K562 (cell line): ENCODE measurements around the gene RIMOC1. TPM values are rescaled to one million over a fixed set of nuclear protein-coding genes. Genes with fewer than 3 reads are reported as not detected.

ENCODE experiments used
- ARID1B ChIP-seq: fragments of 450-650 bp; IDR thresholded peaks from 2 replicates; pipeline ENCODE4 v1.6.1; 2016; ENCODE audit warnings: antibody characterized with exemption, mild to moderate bottlenecking, inconsistent platforms
- CAMTA2 ChIP-seq: fragments of 250-450 bp; sonication (Bioruptor Pico); conservative IDR thresholded peaks from 2 replicates; pipeline ENCODE4 v1.5.1; 2022
- CC2D1A ChIP-seq: fragments of 450-650 bp; IDR thresholded peaks from 2 replicates; pipeline ENCODE4 v1.6.1; 2017; ENCODE audit warnings: mild to moderate bottlenecking
- CHCHD3 ChIP-seq: fragments of 250-450 bp; sonication (Bioruptor Pico); IDR thresholded peaks from 2 replicates; pipeline ENCODE4 v2.1.2; 2022; ENCODE audit warnings: mild to moderate bottlenecking
- CHD2 ChIP-seq: IDR thresholded peaks from 2 replicates; pipeline ENCODE4 v1.6.1; 2011; ENCODE audit warnings: low read depth, low read length
- FOXJ2 ChIP-seq: fragments of 200-800 bp; sonication (Bioruptor generic); IDR thresholded peaks from 2 replicates; pipeline ENCODE4 v1.6.1; 2016; ENCODE audit warnings: missing genetic modification characterization, missing compliant biosample characterization
- HDAC3 ChIP-seq: fragments of 450-650 bp; IDR thresholded peaks from 2 replicates; pipeline ENCODE4 v1.6.1; 2018; ENCODE audit warnings: borderline replicate concordance, mild to moderate bottlenecking, moderate library complexity; ENCODE audit not compliant: partially characterized antibody
- HDGF ChIP-seq: fragments of 450-650 bp; IDR thresholded peaks from 2 replicates; pipeline ENCODE4 v1.6.1; 2016
- MTA3 ChIP-seq: fragments of 450-650 bp; formaldehyde crosslinking; IDR thresholded peaks from 2 replicates; pipeline ENCODE4 v1.6.1; 2017; ENCODE audit warnings: mild to moderate bottlenecking, borderline replicate concordance
- RNF2 ChIP-seq: sonication (generic); IDR thresholded peaks from 2 replicates; pipeline ENCODE4 v1.6.1; 2016
- SFPQ ChIP-seq: fragments of 200-400 bp; formaldehyde crosslinking; IDR thresholded peaks from 2 replicates; pipeline ENCODE4 v1.6.1; 2017; ENCODE audit warnings: mild to moderate bottlenecking, low read depth, low read length, moderate library complexity
- SRF ChIP-seq, 2 experiments: fragments of 250-450, 450-650 bp in 1 of 2; sonication (Bioruptor Pico) in 1 of 2; sonication (generic) in 1 of 2; formaldehyde crosslinking; IDR thresholded peaks; 2 replicates each; pipeline versions ENCODE4 v1.5.0 to v1.5.1; 2020 to 2022; ENCODE audit warnings: mild to moderate bottlenecking in 1 of 2, missing genetic modification reagents in 1 of 2
- TCF7 ChIP-seq: sonication (generic); IDR thresholded peaks from 2 replicates; pipeline ENCODE4 v1.6.1; 2016; ENCODE audit warnings: antibody characterized with exemption, borderline replicate concordance
- YY1 ChIP-seq, 3 experiments: IDR thresholded peaks; 2 replicates each; pipeline ENCODE4 v1.6.1; 2011; ENCODE audit warnings: low read length in 2 of 3, mild to moderate bottlenecking in 2 of 3, moderate library complexity in 2 of 3, borderline replicate concordance in 1 of 3, control low read depth in 1 of 3, low read depth in 1 of 3; ENCODE audit not compliant: insufficient read depth in 3 of 3, insufficient replicate concordance in 2 of 3, control insufficient read depth in 1 of 3, insufficient read length in 1 of 3; ENCODE audit errors: extremely low read depth in 1 of 3
- ZFX ChIP-seq: sonication (generic); formaldehyde crosslinking; IDR thresholded peaks from 2 replicates; pipeline ENCODE4 v1.8.0; 2022; ENCODE audit warnings: mild to moderate bottlenecking, missing genetic modification reagents, moderate library complexity
- ZKSCAN8 ChIP-seq: fragments of 200-800 bp; sonication (Bioruptor generic); IDR thresholded peaks from 2 replicates; pipeline ENCODE4 v1.6.1; 2016; ENCODE audit warnings: missing genetic modification characterization, missing compliant biosample characterization
- ZNF134 ChIP-seq: fragments of 250-450 bp; sonication (Bioruptor Pico); conservative IDR thresholded peaks from 2 replicates; pipeline ENCODE4 v1.4.0; 2020
- ZNF445 ChIP-seq: fragments of 250-450 bp; sonication (Bioruptor Pico); IDR thresholded peaks from 2 replicates; pipeline ENCODE4 v1.4.0; 2020; ENCODE audit warnings: low read depth, mild to moderate bottlenecking, moderate library complexity
- ZNF586 ChIP-seq: fragments of 450-650 bp; formaldehyde crosslinking; conservative IDR thresholded peaks from 2 replicates; pipeline ENCODE4 v1.4.0; 2020; ENCODE audit warnings: mild to moderate bottlenecking, moderate library complexity
- polyA plus RNA-seq, 8 experiments: library from polyadenylated mRNA; depleted of rRNA in 4 of 8; stranded (reverse) in 5 of 8; unstranded in 3 of 8; fragments of >200 nt; fragmentation: Nextera tagmentation in 2 of 8; fragmentation: Illumina TruSeq in 1 of 8; extraction: Ambion mirVana in 2 of 8; extraction: Trizol in 1 of 8; gene quantifications; 2 replicates each; pipeline versions ENCODE4 v1.2.1 to v1.2.3, GENCODE V29; 2011 to 2014; ENCODE audit warnings: inconsistent platforms in 1 of 8, missing spikeins in 1 of 8
- total RNA-seq, 7 experiments: library from RNA; depleted of rRNA in 6 of 7; stranded (reverse); fragments of >200 nt in 6 of 7; fragmentation: Illumina TruSeq in 2 of 7; extraction: Trizol in 2 of 7; gene quantifications; 2 replicates each; pipeline versions ENCODE4 v1.2.1 to v1.2.3, GENCODE V29; 2011 to 2021; ENCODE audit warnings: low replicate concordance in 1 of 7
- TF ChIP-seq, protein P1 (sequence below): fragments of 250-450 bp; sonication (Bioruptor Pico); IDR thresholded peaks from 2 replicates; pipeline ENCODE4 v1.6.1; 2021; ENCODE audit warnings: mild to moderate bottlenecking
- TF ChIP-seq, protein P2 (sequence below): fragments of 250-450 bp; sonication (Bioruptor Pico); IDR thresholded peaks from 2 replicates; pipeline ENCODE4 v1.8.0; 2021; ENCODE audit warnings: borderline replicate concordance, mild to moderate bottlenecking, moderate library complexity; ENCODE audit not compliant: poor library complexity, severe bottlenecking
- TF ChIP-seq, protein P3 (sequence below): fragments of 450-650 bp; formaldehyde crosslinking; conservative IDR thresholded peaks from 2 replicates; pipeline ENCODE4 v1.4.0; 2022; ENCODE audit warnings: mild to moderate bottlenecking, missing genetic modification characterization
- TF ChIP-seq, protein P4 (sequence below): sonication (generic); formaldehyde crosslinking; IDR thresholded peaks from 2 replicates; pipeline ENCODE4 v1.8.0; 2022; ENCODE audit warnings: missing genetic modification reagents, mild to moderate bottlenecking, borderline replicate concordance

The RIMOC1 gene
- total and polyA plus RNA-seq, 9 of the 15 experiments (the other 6 are each of a cell fraction or from before 2014, with no cell fraction given), result 11.6 to 63.1 (median 30.8) TPM

DNA sequence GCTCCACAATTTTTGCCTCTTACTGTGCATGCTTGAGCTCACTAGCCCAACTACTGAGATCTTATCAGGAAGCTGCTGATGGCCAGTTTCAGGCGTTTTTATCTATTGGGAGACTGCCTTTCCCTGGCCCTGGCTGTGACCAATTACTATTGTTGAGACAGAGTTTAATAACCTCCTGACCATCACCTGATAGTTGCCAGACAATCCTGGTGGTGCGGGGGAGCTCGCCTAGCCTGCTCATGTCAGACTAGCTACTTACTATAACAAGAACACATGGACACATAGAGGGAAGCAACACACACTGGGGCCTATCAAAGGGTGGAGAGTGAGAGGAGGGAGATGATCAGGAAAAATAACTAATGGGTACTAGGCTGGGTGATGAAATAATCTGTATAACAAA, 20.9 kb upstream of the RIMOC1 start (continued):
- peak; percentile 55 for TF ChIP-seq ZFX (CRISPR knock-in tag)
- TF ChIP-seq CHCHD3 (CRISPR knock-in tag), result no peak
- peak; percentile 84 for TF ChIP-seq ZNF134
- no peak for TF ChIP-seq ZKSCAN8
- no peak for TF ChIP-seq HDGF
- no peak for TF ChIP-seq ZNF445
- no peak for TF ChIP-seq RNF2
- TF ChIP-seq SFPQ, result no peak
- TF ChIP-seq, protein P1, sequence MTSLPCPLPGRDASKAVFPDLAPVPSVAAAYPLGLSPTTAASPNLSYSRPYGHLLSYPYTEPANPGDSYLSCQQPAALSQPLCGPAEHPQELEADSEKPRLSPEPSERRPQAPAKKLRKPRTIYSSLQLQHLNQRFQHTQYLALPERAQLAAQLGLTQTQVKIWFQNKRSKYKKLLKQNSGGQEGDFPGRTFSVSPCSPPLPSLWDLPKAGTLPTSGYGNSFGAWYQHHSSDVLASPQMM, result no peak
- 0 out of 2 replicates have a peak, but pooled peaks have one; percentile 42 for TF ChIP-seq FOXJ2 (tag)
- TF ChIP-seq, protein P2, sequence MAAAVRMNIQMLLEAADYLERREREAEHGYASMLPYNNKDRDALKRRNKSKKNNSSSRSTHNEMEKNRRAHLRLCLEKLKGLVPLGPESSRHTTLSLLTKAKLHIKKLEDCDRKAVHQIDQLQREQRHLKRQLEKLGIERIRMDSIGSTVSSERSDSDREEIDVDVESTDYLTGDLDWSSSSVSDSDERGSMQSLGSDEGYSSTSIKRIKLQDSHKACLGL (CRISPR knock-in tag), result no peak
- 0 out of 2 replicates have a peak, but pooled peaks have one; percentile 55 for TF ChIP-seq MTA3
- no peak for TF ChIP-seq SRF (CRISPR knock-in tag; IDR thresholded peaks at IDR 0.05)
- no peak; the same call in 1 of the 2 replicates for TF ChIP-seq CC2D1A
- TF ChIP-seq, protein P3, sequence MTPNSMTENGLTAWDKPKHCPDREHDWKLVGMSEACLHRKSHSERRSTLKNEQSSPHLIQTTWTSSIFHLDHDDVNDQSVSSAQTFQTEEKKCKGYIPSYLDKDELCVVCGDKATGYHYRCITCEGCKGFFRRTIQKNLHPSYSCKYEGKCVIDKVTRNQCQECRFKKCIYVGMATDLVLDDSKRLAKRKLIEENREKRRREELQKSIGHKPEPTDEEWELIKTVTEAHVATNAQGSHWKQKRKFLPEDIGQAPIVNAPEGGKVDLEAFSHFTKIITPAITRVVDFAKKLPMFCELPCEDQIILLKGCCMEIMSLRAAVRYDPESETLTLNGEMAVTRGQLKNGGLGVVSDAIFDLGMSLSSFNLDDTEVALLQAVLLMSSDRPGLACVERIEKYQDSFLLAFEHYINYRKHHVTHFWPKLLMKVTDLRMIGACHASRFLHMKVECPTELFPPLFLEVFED (CRISPR knock-in tag), result no peak
- TF ChIP-seq HDAC3, result peak; percentile 71
- TF ChIP-seq TCF7, result no peak
- TF ChIP-seq ARID1B, result peak; percentile 90
- no peak for TF ChIP-seq ZNF586
- TF ChIP-seq CHD2, result no peak
- no peak for TF ChIP-seq CAMTA2 (CRISPR knock-in tag)
- TF ChIP-seq, protein P4, sequence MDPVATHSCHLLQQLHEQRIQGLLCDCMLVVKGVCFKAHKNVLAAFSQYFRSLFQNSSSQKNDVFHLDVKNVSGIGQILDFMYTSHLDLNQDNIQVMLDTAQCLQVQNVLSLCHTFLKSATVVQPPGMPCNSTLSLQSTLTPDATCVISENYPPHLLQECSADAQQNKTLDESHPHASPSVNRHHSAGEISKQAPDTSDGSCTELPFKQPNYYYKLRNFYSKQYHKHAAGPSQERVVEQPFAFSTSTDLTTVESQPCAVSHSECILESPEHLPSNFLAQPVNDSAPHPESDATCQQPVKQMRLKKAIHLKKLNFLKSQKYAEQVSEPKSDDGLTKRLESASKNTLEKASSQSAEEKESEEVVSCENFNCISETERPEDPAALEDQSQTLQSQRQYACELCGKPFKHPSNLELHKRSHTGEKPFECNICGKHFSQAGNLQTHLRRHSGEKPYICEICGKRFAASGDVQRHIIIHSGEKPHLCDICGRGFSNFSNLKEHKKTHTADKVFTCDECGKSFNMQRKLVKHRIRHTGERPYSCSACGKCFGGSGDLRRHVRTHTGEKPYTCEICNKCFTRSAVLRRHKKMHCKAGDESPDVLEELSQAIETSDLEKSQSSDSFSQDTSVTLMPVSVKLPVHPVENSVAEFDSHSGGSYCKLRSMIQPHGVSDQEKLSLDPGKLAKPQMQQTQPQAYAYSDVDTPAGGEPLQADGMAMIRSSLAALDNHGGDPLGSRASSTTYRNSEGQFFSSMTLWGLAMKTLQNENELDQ (CRISPR knock-in tag), result no peak
- no peak for TF ChIP-seq YY1 (IDR thresholded peaks at IDR 0.05; ENCODE audit: borderline replicate concordance in 1 of 3, control insufficient read depth in 1 of 3, extremely low read depth in 1 of 3, insufficient read depth in 3 of 3, insufficient read length in 1 of 3, insufficient replicate concordance in 2 of 3, low read depth in 1 of 3, low read length in 2 of 3)
